Measurements from ENCODE around the gene NFATC2. TPM values are rescaled to one million over a fixed set of nuclear protein-coding genes. Genes with fewer than 3 reads are reported as not detected.

NFATC2 gene
- total RNA-seq, 4 donors from 2014 or later: 1.6 to 3.9 (median 2.8) TPM

DNA sequence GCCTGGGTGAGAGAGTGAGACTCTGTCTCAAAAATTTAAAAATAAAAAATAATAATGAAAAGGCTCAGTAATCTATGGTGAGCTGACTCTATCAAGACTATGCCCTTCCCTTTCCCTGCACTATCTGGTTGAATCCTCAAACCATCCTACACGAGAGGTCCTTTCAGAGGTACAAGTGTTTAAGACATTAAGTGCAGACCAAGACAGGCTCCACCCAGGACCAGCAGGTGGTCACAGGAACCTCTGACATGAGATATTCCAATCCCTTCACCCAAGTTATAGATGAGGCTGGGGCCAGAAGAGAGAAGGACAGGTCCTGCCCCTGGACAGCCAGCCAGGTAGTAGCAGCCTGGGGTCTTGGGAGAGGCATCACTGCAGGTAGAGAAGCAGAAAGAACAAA, 182.6 kb downstream of the NFATC2 start:
- Histone ChIP-seq H3K36me3 (no peaks in the 10 kb centered on the region), H3K9me3 (no peaks in the 10 kb centered on the region), H3K27me3 (no peaks in the 10 kb centered on the region), H3K27ac (no peak overlapping the region), H3K4me1 (no peaks in the 10 kb centered on the region), H3K4me3 (no peak overlapping the region)
- DNase-seq (no peak), ATAC-seq (no peak)
- no peak for TF ChIP-seq POLR2A (IDR thresholded peaks at IDR 0.05)
- TF ChIP-seq CTCF (IDR thresholded peaks at IDR 0.05 in 4 of 5, conservative IDR thresholded peaks at IDR 0.05 in 1 of 5): no peak
- in situ Hi-C loops (cut with MboI; ENCODE audit: low sequenced_read_pairs in 4 of 4): loop anchor here in 1 of 4 donors (25.0 kb wide), 1 partner anchor 727 kb away; no protein-coding TSS in a partner anchor
- intact Hi-C loops (cut with DNase I; ENCODE audit: low total_unique reads): no loop called here

GRCh38 chr20:51359401-51359800, 183.1 kb downstream of the NFATC2 start:
- Histone ChIP-seq H3K27ac (no peak overlapping the region), H3K36me3 (no peaks in the 10 kb centered on the region), H3K4me3 (no peak overlapping the region), H3K4me1 (no peaks in the 10 kb centered on the region), H3K27me3 (no peaks in the 10 kb centered on the region), H3K9me3 (no peaks in the 10 kb centered on the region)
- in situ Hi-C loops (cut with MboI; ENCODE audit: low sequenced_read_pairs in 4 of 4): loop anchor here in 1 of 4 donors (25.0 kb wide), 1 partner anchor 728 kb away; no protein-coding TSS in a partner anchor
- DNase-seq (no peak), ATAC-seq (no peak)
- intact Hi-C loops (cut with DNase I; ENCODE audit: low total_unique reads): no loop called here
- TF ChIP-seq POLR2A (IDR thresholded peaks at IDR 0.05) (no peak), CTCF (IDR thresholded peaks at IDR 0.05 in 4 of 5, conservative IDR thresholded peaks at IDR 0.05 in 1 of 5) (no peak)

DNA sequence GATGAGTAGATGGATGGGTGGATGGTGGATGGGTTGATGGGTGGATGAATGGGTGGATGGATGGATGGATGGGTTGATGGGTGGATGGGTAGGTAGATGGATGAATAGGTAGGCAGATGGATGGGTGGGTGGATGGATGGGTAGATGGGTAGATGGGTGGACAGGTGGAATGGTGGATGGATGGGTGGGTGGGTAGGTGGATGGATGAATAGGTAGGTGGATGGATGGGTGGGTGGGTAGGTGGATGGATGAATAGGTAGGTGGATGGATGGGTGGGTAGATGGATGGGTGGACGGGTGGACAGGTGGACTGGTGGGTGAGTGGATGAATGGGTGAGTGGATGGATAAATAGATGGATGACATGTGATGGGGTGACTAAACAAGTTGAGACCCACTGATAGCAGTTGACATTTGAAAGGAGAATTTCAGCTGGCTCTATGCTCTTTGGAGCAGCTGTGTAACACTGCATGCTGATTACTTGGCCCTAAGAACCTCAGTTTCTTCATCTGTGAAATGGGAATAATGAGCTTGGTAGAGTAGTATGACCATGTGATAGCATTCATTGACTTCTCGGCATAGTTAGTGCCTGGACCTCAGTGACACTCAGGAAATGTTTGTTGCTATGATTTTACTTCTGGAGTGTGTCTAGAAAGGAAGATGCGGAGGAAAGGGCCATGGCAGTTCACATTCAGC, 184.3 kb downstream of the NFATC2 start:
- intact Hi-C loops (cut with DNase I; ENCODE audit: low total_unique reads): no loop called here
- Histone ChIP-seq H3K27me3 (no peaks in the 10 kb centered on the region), H3K9me3 (no peaks in the 10 kb centered on the region), H3K36me3 (no peaks in the 10 kb centered on the region), H3K4me1 (no peaks in the 10 kb centered on the region), H3K4me3 (no peak overlapping the region), H3K27ac (no peak overlapping the region)
- in situ Hi-C loops (cut with MboI; ENCODE audit: low sequenced_read_pairs in 4 of 4): loop anchor here in 1 of 4 donors (25.0 kb wide), 1 partner anchor 729 kb away; no protein-coding TSS in a partner anchor
- ATAC-seq: no peak
- TF ChIP-seq CTCF (IDR thresholded peaks at IDR 0.05 in 4 of 5, conservative IDR thresholded peaks at IDR 0.05 in 1 of 5) (no peak), POLR2A (IDR thresholded peaks at IDR 0.05) (no peak)
- no peak for DNase-seq

- H3K27ac ChIP-seq: no peak overlapping the region
- no peak for TF ChIP-seq CTCF (IDR thresholded peaks at IDR 0.05 in 4 of 5, conservative IDR thresholded peaks at IDR 0.05 in 1 of 5)
- TF ChIP-seq POLR2A (IDR thresholded peaks at IDR 0.05): no peak
- H3K36me3 ChIP-seq: no peaks in the 10 kb centered on the region
- intact Hi-C loops (cut with DNase I; ENCODE audit: low total_unique reads): no loop called here
- in situ Hi-C loops (cut with MboI; ENCODE audit: low sequenced_read_pairs in 4 of 4): loop anchor here in 1 of 4 donors (25.0 kb wide), 1 partner anchor 730 kb away; no protein-coding TSS in a partner anchor
- DNase-seq: no peak
- ATAC-seq: no peak
- no peak overlapping the region for H3K4me3 ChIP-seq
- H3K9me3 ChIP-seq: no peaks in the 10 kb centered on the region
- no peaks in the 10 kb centered on the region for H3K27me3 ChIP-seq
- H3K4me1 ChIP-seq: no peaks in the 10 kb centered on the region
These were observed 185.0 kb downstream of the NFATC2 start for GRCh38 chr20:51357543-51357942.
